ENCODE data around the gene VASN.

VASN gene

DNA sequence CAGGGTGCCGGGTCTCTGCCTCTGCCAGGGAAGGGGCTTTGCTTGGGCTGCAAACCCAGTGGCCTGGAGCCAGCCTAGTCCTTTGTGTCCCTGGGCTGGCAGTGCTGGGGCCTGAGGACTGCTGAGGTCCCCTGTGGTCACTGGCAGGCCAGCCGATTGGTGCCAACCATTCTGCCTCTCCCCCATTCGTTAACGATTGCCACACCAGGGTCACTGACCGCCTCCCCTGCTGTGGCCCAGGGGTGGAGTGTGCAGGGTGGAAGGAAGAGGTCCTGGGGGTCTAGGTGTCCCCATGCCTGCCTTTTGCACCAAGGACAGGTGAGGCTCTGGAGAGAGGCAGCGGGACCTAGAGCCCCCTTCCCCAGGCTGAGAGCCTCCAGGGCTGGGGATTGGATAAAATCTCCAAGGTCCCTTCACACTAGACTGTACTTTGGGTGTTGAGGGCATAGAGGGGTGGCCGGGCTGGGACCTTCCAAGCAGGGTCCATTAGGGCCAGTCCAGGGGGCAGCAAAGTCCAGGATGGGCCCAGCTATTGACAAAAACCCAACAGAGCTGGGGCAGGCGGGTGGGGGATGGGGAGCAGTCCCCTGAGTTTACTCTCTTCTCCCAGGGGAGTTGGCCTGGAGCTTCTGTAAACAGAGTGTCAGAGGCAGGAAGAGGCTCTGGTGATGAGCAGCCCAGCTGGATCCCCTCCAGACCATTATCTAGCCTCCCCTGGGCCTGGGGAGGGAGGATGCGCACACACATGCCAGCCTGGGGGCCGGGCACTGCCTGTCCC is 1.1 kb downstream of the VASN start:
- DNase-seq (ENCODE audit: low spot score) = no peak

DNA sequence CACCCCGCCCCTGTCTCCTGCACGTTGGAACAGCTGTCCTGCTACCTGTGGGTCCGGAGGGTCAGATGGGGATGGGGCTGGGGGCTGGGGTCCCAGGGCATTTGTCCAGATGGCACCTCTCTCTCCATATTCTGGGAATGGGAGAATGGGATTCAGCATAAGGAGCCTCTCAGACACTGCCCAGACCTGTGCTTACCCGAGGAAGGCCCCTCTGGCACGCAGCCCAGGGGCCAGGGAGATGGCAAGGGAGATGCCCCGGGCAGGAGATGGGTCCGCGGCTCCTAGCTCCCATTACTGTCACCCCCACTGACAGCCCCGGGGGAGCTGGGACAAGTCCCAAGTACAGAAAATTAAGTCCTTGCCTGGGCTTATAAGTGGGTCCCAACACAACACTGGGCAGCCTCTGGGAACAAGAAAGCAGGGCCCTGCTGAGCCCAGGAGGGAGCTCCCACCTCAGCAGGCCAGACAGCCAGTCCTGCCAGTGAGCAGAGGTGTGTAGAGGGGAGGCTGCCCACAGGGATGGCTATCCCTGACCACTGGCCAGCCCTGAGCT is 1.8 kb downstream of the VASN start:
- DNase-seq (ENCODE audit: low spot score) = no peak

DNA sequence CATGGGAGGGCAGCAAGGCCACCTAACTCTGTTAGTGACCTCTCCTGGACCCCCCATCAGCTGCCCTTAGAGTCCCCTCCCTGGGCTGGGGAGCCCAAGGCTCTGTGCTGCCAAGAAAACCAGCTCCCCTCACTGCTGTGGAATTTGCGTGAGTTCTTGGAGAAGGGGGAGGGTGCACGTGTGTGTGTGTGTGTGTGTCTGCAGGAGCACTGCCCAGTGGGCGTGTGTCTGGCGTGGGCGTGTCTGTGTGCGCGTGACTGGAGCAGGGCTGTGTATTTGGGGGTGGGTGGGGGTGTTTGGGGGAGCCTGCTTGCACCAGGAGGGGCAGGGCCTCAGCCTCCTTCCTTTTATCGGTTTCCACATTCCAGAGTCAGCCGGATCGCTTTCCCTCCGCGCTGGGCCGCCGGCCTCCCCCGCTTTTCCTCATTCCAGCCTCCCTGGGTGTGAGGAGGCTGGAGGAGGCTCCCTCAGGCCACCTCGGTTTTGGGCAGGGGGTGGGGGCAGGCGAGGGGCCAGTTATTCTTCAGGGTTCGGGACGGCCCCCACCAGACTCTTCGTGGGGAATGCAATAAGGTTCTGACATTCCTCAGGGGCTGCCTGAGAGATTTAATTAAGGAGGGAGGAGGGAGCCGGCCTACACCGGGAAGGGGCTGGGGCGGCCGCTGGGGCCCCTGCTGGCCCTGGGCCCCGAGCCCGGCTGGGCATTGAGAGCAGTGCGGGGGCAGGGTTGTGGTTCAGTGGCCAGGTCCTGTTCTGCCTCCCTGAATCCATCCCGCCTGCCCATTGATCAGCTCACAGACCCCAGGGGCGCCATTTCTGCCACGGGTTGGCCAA is 2.5 kb downstream of the VASN start:
- DNase-seq (ENCODE audit: low spot score) = no peak

DNA sequence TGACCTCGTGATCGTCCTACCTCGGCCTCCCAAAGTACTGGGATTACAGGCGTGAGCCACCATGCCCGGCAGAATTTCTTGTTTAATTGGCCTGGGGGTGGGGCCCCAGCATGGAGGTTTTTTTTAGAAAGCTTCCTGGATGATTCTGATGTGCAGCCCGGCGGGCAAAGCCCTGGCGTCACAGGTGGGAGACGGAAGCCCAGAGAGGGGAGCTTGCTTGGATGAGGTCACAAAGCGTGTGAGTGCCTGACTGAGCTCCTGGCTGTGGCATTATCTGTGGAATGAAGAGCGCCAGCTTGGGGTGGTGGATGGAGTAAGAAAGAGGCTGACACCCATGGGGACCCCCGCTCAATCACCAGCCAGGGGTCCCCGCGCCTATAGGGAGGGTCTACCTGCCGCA is 4.1 kb downstream of the VASN start:
- no peak for DNase-seq (ENCODE audit: low spot score)

DNA sequence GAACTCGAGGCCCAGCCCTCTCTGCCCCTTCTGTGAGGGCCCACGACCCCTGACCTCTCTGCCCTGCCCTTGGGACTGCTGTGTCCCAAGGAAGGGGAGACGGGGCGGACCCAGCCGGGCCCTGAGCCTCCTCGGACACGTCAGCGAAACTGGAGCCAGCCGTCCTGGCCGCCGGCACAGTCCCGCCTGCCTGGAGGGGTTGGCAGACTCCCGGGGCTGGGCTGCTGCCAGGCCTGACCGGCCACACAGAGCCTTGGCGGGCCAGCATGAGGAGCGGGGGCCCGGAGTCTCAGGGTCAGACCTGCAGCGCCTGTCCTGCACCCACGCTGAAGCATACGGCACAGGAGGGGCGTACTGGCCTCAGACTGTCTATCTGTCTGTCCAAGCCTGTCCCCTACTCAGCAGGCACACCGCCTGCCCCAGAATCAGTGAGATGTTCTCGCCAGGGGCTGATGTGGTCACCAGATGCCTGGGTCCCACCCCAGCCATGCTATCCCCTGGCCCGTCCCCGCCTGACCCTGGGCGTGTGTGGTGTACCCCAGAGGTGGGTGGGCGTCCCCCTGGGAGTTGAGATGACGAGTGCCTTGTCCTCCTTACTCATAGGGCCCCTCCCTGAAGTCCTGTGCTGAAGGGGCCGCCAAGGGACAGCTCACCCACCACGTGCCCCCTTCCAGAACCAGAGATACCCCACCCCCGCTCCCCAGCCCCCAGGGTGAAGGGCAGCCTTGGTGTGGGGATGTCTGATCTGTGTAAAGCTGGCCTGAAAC is 4.7 kb downstream of the VASN start:
- DNase-seq (ENCODE audit: low spot score) = no peak

DNA sequence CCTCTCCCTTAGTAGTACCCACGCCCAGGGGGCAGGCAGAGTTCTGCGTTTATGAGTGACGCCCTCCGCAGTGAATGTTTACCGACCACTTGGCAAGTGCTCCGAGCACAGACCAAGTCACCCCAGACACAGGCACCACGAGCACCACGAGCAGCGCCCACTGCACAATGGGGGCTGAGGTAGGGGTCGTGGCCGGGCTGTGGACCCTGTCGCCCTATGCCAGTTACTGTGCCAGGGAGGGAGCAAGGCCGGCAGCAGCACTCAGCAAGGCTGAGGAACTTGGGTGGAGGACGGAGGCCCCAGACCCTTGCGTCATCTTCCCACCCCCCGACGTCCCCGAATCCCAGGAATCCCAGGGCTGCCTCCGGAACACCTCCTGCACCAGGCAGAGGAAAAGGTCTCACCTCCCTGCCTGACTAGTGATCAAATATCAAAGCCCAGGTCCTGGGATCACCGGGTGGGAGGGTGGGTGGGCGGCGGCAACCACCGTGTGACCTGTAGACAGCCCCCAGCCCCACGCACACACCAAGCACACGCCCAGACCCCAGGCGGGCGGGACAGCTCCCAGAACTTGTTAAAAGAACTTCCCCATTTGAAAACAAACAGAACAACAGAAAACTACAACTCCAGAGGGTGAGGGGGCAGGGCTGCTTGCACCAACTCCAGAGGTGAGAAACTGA is 5.4 kb downstream of the VASN start:
- no peak for DNase-seq (ENCODE audit: low spot score)

DNA sequence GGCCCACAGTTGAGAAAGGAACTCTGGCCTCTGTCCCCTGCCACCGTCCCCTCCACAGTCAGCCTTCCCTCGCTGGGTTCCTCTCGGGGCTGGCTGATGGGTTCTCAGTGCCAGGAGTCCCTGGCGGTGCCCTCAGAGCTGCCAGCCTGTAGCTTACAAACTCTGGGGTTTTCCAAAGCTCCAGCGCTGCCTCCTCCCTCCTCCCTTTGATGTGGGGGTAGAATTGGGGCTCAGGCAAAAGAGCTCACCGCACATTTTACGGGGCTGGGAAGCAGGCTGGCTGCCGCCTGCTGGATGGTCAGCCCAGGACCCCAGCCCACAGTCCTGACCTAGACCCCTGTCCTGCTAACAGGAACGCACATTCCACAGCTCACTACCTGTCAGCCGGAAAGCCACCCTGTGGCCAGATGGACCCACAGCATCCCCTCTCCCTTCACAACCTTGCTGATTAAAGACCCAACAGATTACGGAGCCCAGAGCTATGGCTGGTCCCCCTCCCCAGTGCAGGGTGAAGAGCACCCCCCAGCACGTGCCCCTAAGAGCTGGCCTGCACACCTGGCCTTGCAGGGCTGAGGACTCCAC is 6.0 kb downstream of the VASN start:
- DNase-seq (ENCODE audit: low spot score) = peak; percentile 64

DNA sequence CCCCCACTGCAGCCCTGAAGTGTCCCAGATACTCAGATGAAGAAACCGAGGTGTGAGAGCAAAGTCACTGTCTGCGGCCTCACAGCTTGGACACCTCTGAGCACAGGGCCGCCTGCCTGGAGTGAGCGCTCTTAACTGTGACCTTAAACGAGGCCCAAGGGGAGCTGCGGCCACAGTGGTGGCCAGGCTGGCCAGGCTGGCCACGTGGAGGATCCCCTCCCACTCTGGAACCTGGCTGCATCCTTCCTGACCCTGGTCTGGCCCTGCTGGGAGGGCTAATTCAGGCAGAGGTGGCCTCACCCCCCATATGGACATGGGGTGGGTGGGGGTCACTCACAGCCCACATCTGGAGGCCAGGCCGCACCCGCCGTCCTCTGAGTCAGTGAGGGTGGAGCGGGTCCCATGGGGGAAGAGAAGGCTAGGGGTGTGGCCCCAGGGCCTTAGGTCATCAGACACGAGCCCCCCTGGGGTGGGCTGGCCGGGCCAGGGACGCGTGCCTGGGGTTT is 6.6 kb downstream of the VASN start:
- no peak for DNase-seq (ENCODE audit: low spot score)

DNA sequence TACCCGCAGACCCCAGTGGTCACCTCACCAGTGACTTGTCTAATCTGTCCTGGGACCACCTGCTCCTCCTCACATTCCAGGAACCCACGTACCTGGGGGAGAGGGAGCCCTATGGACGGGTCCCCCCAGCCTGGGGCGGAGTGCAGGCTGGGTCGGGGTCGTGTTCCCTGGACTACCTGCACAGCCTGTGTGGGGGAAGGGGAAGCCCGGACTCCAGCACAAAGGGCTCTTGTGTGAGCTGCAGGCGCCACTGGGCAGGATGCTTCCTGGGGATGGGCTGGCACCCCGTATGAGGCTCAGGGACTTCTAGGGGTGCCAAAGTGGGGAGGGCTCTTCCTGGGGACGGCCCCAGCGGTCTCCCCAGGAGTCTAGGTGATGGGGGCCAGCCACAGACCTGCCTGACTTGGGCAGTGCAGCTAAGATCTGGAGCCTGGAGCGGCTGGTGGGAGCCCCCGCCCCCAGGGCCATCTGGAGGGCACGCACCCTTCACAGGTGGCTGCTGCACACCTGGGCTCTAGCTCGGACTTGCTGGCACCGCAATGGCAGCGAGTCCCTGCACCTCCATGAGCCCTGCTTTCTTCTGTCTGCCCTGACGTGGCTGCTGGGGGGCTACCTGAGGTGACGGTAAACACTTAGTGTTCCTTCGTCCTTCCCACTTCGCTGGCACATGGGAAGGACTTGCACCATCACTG is 7.5 kb downstream of the VASN start:
- DNase-seq (ENCODE audit: low spot score) = no peak

DNA sequence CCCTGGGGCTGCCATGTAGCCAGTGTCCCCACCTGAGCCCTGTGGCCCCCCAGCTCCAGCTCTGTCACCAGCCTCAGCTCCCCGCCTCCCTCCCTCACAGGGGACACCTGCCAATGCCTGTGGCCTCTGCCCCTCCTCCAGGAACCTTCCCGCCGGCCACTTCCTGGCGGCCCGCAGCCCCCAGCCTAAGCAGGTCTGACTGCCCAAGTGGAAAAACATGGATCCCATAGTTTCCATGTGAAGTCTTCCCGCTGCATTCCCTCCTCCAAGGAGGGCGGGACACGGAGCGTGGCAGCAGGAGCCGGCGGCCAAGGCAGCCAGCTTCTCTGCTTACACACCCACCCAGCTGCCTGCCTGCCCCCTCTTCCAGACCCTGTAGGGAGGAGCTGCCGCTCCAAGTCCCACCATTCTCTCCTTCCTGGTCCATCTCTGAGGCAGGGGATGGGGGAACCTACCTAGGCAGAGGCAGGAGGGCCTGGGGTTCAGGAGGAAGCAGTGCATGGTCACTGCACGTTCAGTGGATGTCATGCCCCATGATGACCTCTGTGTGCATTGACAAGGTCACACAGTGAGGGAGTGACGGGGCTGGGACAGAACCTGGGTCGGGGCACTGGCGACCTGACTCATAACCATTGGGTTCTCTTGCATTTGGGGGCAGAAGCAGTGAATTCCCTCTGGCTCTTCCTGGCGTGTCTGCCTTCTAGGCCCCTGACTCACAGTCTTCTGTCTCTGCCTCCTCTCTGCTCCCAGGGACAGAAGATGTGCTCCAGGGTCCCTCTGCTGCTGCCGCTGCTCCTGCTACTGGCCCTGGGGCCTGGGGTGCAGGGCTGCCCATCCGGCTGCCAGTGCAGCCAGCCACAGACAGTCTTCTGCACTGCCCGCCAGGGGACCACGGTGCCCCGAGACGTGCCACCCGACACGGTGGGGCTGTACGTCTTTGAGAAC is 8.7 kb downstream of the VASN start:
- DNase-seq (ENCODE audit: low spot score) = no peak

DNA sequence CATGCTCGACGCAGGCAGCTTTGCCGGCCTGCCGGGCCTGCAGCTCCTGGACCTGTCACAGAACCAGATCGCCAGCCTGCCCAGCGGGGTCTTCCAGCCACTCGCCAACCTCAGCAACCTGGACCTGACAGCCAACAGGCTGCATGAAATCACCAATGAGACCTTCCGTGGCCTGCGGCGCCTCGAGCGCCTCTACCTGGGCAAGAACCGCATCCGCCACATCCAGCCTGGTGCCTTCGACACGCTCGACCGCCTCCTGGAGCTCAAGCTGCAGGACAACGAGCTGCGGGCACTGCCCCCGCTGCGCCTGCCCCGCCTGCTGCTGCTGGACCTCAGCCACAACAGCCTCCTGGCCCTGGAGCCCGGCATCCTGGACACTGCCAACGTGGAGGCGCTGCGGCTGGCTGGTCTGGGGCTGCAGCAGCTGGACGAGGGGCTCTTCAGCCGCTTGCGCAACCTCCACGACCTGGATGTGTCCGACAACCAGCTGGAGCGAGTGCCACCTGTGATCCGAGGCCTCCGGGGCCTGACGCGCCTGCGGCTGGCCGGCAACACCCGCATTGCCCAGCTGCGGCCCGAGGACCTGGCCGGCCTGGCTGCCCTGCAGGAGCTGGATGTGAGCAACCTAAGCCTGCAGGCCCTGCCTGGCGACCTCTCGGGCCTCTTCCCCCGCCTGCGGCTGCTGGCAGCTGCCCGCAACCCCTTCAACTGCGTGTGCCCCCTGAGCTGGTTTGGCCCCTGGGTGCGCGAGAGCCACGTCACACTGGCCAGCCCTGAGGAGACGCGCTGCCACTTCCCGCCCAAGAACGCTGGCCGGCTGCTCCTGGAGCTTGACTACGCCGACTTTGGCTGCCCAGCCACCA is 9.7 kb downstream of the VASN start:
- DNase-seq (ENCODE audit: low spot score) = no peak

DNA sequence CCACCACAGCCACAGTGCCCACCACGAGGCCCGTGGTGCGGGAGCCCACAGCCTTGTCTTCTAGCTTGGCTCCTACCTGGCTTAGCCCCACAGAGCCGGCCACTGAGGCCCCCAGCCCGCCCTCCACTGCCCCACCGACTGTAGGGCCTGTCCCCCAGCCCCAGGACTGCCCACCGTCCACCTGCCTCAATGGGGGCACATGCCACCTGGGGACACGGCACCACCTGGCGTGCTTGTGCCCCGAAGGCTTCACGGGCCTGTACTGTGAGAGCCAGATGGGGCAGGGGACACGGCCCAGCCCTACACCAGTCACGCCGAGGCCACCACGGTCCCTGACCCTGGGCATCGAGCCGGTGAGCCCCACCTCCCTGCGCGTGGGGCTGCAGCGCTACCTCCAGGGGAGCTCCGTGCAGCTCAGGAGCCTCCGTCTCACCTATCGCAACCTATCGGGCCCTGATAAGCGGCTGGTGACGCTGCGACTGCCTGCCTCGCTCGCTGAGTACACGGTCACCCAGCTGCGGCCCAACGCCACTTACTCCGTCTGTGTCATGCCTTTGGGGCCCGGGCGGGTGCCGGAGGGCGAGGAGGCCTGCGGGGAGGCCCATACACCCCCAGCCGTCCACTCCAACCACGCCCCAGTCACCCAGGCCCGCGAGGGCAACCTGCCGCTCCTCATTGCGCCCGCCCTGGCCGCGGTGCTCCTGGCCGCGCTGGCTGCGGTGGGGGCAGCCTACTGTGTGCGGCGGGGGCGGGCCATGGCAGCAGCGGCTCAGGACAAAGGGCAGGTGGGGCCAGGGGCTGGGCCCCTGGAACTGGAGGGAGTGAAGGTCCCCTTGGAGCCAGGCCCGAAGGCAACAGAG is 10.5 kb downstream of the VASN start:
- DNase-seq (ENCODE audit: low spot score) = no peak

DNA sequence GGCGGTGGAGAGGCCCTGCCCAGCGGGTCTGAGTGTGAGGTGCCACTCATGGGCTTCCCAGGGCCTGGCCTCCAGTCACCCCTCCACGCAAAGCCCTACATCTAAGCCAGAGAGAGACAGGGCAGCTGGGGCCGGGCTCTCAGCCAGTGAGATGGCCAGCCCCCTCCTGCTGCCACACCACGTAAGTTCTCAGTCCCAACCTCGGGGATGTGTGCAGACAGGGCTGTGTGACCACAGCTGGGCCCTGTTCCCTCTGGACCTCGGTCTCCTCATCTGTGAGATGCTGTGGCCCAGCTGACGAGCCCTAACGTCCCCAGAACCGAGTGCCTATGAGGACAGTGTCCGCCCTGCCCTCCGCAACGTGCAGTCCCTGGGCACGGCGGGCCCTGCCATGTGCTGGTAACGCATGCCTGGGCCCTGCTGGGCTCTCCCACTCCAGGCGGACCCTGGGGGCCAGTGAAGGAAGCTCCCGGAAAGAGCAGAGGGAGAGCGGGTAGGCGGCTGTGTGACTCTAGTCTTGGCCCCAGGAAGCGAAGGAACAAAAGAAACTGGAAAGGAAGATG is 11.2 kb downstream of the VASN start:
- DNase-seq (ENCODE audit: low spot score) = no peak

DNA sequence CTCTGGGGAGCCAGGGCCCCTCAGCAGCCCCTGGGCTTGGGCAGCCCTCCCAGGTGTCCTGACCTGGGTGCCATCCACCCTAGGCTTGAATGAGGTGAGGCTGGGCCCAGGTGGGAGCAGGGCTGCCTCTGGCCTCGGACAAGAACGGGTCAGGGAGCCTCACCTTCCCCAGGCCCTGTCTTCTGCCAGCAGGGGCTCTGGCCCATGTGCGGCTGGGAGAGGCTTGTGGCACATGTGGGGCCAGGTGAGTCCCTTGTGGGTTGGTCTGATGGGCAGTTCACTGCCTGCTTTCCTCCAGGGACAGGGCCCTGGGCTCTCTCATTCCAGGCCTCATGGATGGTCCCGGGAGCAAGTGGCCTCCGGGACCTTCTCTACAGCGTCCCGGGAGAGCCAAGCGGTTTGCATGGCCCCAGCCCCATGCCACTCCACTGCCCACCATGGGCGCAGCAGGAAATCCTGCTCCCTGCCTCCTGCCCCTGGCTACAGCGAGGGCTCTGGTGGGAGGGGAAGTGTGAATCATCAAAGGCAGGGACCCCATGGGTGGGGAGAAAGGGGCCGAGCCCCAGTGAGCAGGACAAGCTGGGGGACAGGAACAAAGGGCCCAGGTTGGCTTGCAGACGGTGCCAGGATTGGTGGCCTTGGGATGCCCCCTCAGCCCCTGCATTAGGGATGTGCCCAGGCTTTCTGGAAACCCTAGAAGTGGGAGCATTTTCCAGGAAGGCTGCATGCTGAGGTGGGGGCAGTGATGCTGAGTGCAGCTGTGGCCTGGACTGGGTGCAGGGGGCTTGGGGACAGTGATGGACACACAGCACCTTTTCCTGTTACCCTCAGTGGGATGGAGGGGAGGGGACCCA is 12.2 kb downstream of the VASN start:
- no peak for DNase-seq (ENCODE audit: low spot score)

DNA sequence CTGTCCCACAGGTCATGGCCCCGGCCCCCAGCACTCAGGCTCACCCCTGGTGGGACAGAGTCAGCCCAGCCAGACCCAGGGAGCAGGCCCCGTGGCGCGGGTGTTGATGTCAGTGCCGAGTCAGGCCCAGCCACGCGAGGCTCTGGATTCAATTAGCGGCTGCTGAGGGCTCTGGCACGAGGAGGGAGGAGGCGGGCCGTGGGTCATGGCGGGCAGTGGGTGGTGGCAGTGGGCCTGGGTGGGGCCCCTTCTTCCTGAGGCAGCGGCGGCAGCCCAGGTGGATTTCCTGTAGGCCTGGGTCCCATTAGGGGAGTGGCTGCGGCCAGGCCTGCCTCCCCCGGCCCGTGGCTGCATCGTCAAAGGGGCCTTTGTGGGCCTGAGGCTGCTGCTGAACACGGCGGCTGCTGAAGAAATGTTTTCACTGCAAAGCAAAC is 12.9 kb downstream of the VASN start:
- peak; percentile 66 for DNase-seq (ENCODE audit: low spot score)
